CD4-positive, alpha-beta T cell (primary cell): Measurements from ENCODE around the gene TMEM127. TPM values are rescaled to one million over a fixed set of nuclear protein-coding genes. Genes with fewer than 3 reads are reported as not detected.
"Not testable (repeated sequence)": the region's sequence is repeated elsewhere in the genome, so short reads cannot be mapped to it uniquely, and the experiment has no call there.

Experiments used
- ATAC-seq: fragments of 200-7000 bp; cut with Tn5 transposase; one replicate; pipeline ENCODE4 v1.10.0; 2022; ENCODE audit warnings: mild to moderate bottlenecking; ENCODE audit not compliant: poor library complexity
- CTCF ChIA-PET: fragments of 350-600 bp; sonication (Branson Sonifier 250); formaldehyde crosslinking; loops from one replicate; lab custom pipeline; 2021; ENCODE audit warnings: antibody characterized with exemption, inconsistent platforms; lab: Charles Lee
- POLR2A ChIA-PET: fragments of 350-600 bp; sonication (Branson Sonifier 250); formaldehyde crosslinking; loops from one replicate; lab custom pipeline; 2021; ENCODE audit warnings: antibody characterized with exemption, inconsistent platforms; lab: Charles Lee
- DNase-seq, 14 experiments: peaks; one replicate each; pipeline ENCODE4 v3.0.0-alpha.2; 2013 to 2020; ENCODE audit warnings: mixed read lengths in 2 of 14
- H3K27ac ChIP-seq, 2 donors: one replicate each; pipeline versions ENCODE4 v1.5.1 to v1.7.0; 2013; ENCODE audit warnings: low read length in 2 of 2, low read depth in 1 of 2, mild to moderate bottlenecking in 1 of 2
- H3K27me3 ChIP-seq, 2 experiments: 1 replicate in 1 of 2; 2 replicates in 1 of 2; pipeline versions ENCODE4 v1.6.1 to v1.7.0; 2013; ENCODE audit warnings: low read length in 2 of 2, control low read depth in 1 of 2, mild to moderate bottlenecking in 1 of 2, moderate library complexity in 1 of 2; ENCODE audit not compliant: insufficient read depth in 2 of 2, control insufficient read depth in 1 of 2
- H3K36me3 ChIP-seq: one replicate; pipeline ENCODE4 v1.6.1; 2013; ENCODE audit warnings: low read length, control low read depth; ENCODE audit not compliant: insufficient read depth
- H3K4me1 ChIP-seq: one replicate; pipeline ENCODE4 v1.6.1; 2013; ENCODE audit warnings: low read length, control low read depth; ENCODE audit not compliant: insufficient read depth
- H3K4me3 ChIP-seq: one replicate; pipeline ENCODE4 v1.5.1; 2013; ENCODE audit warnings: mild to moderate bottlenecking, low read length, moderate library complexity
- H3K9me3 ChIP-seq, 2 experiments: 1 replicate in 1 of 2; 2 replicates in 1 of 2; pipeline versions ENCODE4 v1.6.1 to v1.7.0; 2013; ENCODE audit warnings: low read length in 2 of 2, mild to moderate bottlenecking in 2 of 2, control low read depth in 1 of 2, moderate library complexity in 1 of 2; ENCODE audit not compliant: control insufficient read depth in 1 of 2, insufficient read depth in 1 of 2
- H3K27ac Mint-ChIP-seq: one replicate; pipeline ENCODE4 v1.8.0; 2020; ENCODE audit warnings: mixed read lengths
- H3K27me3 Mint-ChIP-seq: one replicate; pipeline ENCODE4 v1.8.0; 2021; ENCODE audit warnings: mixed read lengths
- H3K36me3 Mint-ChIP-seq: one replicate; pipeline ENCODE4 v1.8.0; 2021; ENCODE audit warnings: low read depth, mixed read lengths
- H3K4me1 Mint-ChIP-seq: one replicate; pipeline ENCODE4 v1.8.0; 2021; ENCODE audit warnings: low read depth, mixed read lengths
- H3K4me3 Mint-ChIP-seq: one replicate; pipeline ENCODE4 v1.8.0; 2020; ENCODE audit warnings: mild to moderate bottlenecking, mixed read lengths
- H3K9me3 Mint-ChIP-seq: one replicate; pipeline ENCODE4 v1.8.0; 2020; ENCODE audit warnings: mixed read lengths
- CTCF ChIP-seq: fragments of 200-600 bp; IDR thresholded peaks from one replicate; pipeline ENCODE4 v1.8.0; 2022; ENCODE audit warnings: antibody characterized with exemption, mild to moderate bottlenecking
- intact Hi-C, 2 experiments: fragments of 100-400 bp; cut with DNase I in 1 of 2; cut with micrococcal nuclease in 1 of 2; formaldehyde crosslinking; loops; one replicate each; pipeline versions ENCODE4 v1.15.1 to v1.9.0; 2023 to 2025; cut with DNase I, micrococcal nuclease
- total RNA-seq, 174 experiments: library from RNA in 2 of 174; stranded (reverse) in 2 of 174; gene quantifications; one replicate each; pipeline ENCODE4 v1.2.3 and lab custom pipeline; 2021 to 2026

The TMEM127 gene
- total RNA-seq, 2 experiments from 2014 or later: 34.2 to 36.0 TPM

GRCh38 chr2:96260387-96261260 is 5.2 kb downstream of the TMEM127 start:
- no peaks in the 10 kb centered on the region for H3K27me3 Mint-ChIP-seq
- Histone ChIP-seq H3K27me3 (no peaks in the 10 kb centered on the region), H3K9me3 (no peaks in the 10 kb centered on the region), H3K4me3 (no peak overlapping the region), H3K27ac (peak overlapping the region in 1 of 2 donors; percentile 32), H3K4me1 (peaks cover 80% of the 10 kb centered on the region), H3K36me3 (peaks cover 47% of the 10 kb centered on the region)
- no peaks in the 10 kb centered on the region for H3K9me3 Mint-ChIP-seq
- ATAC-seq (peak; percentile 56), DNase-seq (peak in 8 of 14 experiments; percentile 16 to 70 (median 34))
- peaks cover 78% of the 10 kb centered on the region for H3K36me3 Mint-ChIP-seq
- CTCF ChIA-PET: interaction anchor here (0.6 kb wide), 1 partner anchor 456 kb away, joined by 3 read pairs; no protein-coding TSS in a partner anchor
- POLR2A ChIA-PET: interaction anchor here (1.1 to 1.2 kb wide), 2 partner anchors 52 to 96 kb away, joined by 3 to 5 read pairs; partner anchors contain the start of gene STARD7
- peak overlapping the region; percentile 23 for H3K4me3 Mint-ChIP-seq
- TF ChIP-seq CTCF: no peak
- H3K4me1 Mint-ChIP-seq: peaks cover 76% of the 10 kb centered on the region
- intact Hi-C loops: loop anchor here in 1 of 2 experiments (10.0 kb wide), 1 partner anchor 266 kb away; the partner anchor contains the start of gene ANKRD36C
- H3K27ac Mint-ChIP-seq: peak overlapping the region; percentile 71

GRCh38 chr2:96259497-96259921 is 6.3 kb downstream of the TMEM127 start:
- Histone ChIP-seq H3K9me3 (no peaks in the 10 kb centered on the region), H3K4me3 (no peak overlapping the region), H3K27me3 (no peaks in the 10 kb centered on the region), H3K27ac (no peak overlapping the region), H3K36me3 (peaks cover 57% of the 10 kb centered on the region), H3K4me1 (peaks cover 79% of the 10 kb centered on the region)
- no peak for TF ChIP-seq CTCF
- peak overlapping the region; percentile 71 for H3K27ac Mint-ChIP-seq
- H3K4me1 Mint-ChIP-seq: peaks cover 81% of the 10 kb centered on the region
- H3K9me3 Mint-ChIP-seq: no peaks in the 10 kb centered on the region
- ATAC-seq (no peak), DNase-seq (no peak)
- intact Hi-C loops: no loop called here
- POLR2A ChIA-PET: interaction anchor here (0.6 to 1.1 kb wide), 3 partner anchors 12 to 51 kb away, joined by 3 to 5 read pairs (median 4); partner anchors contain the start of gene STARD7
- CTCF ChIA-PET: no interaction called here
- peaks cover 85% of the 10 kb centered on the region for H3K36me3 Mint-ChIP-seq
- peak overlapping the region; percentile 15 for H3K4me3 Mint-ChIP-seq
- no peaks in the 10 kb centered on the region for H3K27me3 Mint-ChIP-seq

- ChIA-PET CTCF (no interaction called here), POLR2A (interaction anchor here (0.6 to 1.1 kb wide), 2 partner anchors 13 to 50 kb away, joined by 3 to 4 read pairs; no protein-coding TSS in a partner anchor)
- ATAC-seq (no peak), DNase-seq (peak in 2 of 14 experiments; percentile 35 to 47)
- no peak overlapping the region for H3K4me3 ChIP-seq
- no peaks in the 10 kb centered on the region for H3K27me3 ChIP-seq
- intact Hi-C loops: no loop called here
- Mint-ChIP-seq H3K9me3 (no peaks in the 10 kb centered on the region), H3K27ac (peak overlapping the region; percentile 71), H3K4me1 (peaks cover 78% of the 10 kb centered on the region), H3K4me3 (no peak overlapping the region), H3K36me3 (peaks cover 85% of the 10 kb centered on the region), H3K27me3 (no peaks in the 10 kb centered on the region)
- H3K27ac ChIP-seq: no peak overlapping the region
- H3K4me1 ChIP-seq: peaks cover 68% of the 10 kb centered on the region
- peaks cover 60% of the 10 kb centered on the region for H3K36me3 ChIP-seq
- H3K9me3 ChIP-seq: no peaks in the 10 kb centered on the region
- no peak for TF ChIP-seq CTCF
These were observed 7.4 kb downstream of the TMEM127 start for GRCh38 chr2:96258166-96259022.

- H3K4me3 Mint-ChIP-seq, intact Hi-C loops, H3K9me3 ChIP-seq, H3K27me3 Mint-ChIP-seq, CTCF ChIA-PET, H3K4me3 ChIP-seq, H3K9me3 Mint-ChIP-seq, H3K27me3 ChIP-seq, ATAC-seq: not testable (repeated sequence)
- POLR2A ChIA-PET: interaction anchor here (1.5 to 2.0 kb wide), 2 partner anchors 15 to 49 kb away, joined by 6 to 11 read pairs; partner anchors contain the start of gene STARD7
- H3K27ac Mint-ChIP-seq: peak overlapping the region; percentile 71
- peaks cover 74% of the 10 kb centered on the region for H3K4me1 Mint-ChIP-seq
- peak in 1 of 14 experiments; percentile 37 for DNase-seq
- Histone ChIP-seq H3K27ac (peak overlapping the region in 1 of 2 donors; percentile 25), H3K4me1 (peaks cover 62% of the 10 kb centered on the region), H3K36me3 (peaks cover 63% of the 10 kb centered on the region)
- peaks cover 88% of the 10 kb centered on the region for H3K36me3 Mint-ChIP-seq
These were observed 8.1 kb downstream of the TMEM127 start for GRCh38 chr2:96257744-96258143.
